LNCaP clone FGC (cell line): Measurements from ENCODE around the gene INSL3.

Experiments used
- DNase-seq: peaks from one replicate; pipeline ENCODE4 v3.0.0-alpha.2; 2011; ENCODE audit warnings: low read depth
- H3K4me3 ChIP-seq: 2 replicates; pipeline ENCODE4 v1.5.1; 2011; ENCODE audit warnings: mild to moderate bottlenecking, low read depth, low read length, control low read depth
- TF ChIP-seq, protein P1 (sequence below): IDR thresholded peaks from 2 replicates; pipeline ENCODE4 v1.5.1; 2012; ENCODE audit warnings: mild to moderate bottlenecking; ENCODE audit not compliant: control insufficient read depth, insufficient read depth; ENCODE audit errors: extremely low read depth

INSL3 gene

DNA sequence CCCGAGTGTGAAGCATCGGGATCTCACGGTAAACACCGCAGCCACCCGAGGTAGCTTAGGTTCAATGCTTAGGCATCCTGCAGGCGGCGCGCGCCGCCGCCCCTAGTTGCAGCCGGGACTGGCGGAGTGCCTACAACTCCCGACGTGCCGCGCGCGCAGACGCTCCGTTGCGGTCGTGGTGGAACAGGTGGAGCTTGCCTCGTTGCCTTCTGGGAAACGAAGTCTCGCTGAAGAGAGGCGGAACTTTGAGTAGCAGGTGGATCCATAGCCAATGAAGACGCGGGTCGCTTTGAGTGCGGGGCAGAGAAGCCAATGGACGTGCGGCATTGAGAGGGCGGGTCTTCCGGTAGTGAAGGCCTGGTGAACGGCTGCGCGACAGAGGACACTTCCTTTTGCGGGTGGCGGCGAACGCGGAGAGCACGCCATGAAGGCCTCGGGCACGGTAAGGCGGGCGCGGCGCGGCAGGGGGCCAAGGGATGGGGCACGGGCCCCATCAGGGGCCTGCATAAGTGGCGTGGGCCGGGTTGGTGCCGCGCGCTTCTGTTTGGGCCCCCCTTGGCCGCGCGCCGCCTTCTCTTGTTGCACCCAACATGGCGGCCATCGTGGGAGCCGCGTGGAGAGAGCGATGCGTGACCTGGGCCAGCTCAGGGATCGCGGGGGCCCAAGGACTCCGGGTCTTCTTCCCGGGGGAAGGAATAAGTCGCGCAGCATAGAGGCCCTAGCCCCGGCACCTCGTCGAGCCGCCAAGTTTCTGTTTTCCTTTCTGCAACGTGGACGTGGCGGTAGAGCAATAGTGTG is 38.4 kb upstream of the INSL3 start, which contains the start of gene RPL18A:
RPL18A (plus strand) TSS at position 378 of the 798 bp plus-strand sequence; CDS start at position 425, 47 bp downstream.
- peak within 1 kb of the TSS; percentile 80 for H3K4me3 ChIP-seq
- TF ChIP-seq, protein P1, sequence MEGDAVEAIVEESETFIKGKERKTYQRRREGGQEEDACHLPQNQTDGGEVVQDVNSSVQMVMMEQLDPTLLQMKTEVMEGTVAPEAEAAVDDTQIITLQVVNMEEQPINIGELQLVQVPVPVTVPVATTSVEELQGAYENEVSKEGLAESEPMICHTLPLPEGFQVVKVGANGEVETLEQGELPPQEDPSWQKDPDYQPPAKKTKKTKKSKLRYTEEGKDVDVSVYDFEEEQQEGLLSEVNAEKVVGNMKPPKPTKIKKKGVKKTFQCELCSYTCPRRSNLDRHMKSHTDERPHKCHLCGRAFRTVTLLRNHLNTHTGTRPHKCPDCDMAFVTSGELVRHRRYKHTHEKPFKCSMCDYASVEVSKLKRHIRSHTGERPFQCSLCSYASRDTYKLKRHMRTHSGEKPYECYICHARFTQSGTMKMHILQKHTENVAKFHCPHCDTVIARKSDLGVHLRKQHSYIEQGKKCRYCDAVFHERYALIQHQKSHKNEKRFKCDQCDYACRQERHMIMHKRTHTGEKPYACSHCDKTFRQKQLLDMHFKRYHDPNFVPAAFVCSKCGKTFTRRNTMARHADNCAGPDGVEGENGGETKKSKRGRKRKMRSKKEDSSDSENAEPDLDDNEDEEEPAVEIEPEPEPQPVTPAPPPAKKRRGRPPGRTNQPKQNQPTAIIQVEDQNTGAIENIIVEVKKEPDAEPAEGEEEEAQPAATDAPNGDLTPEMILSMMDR = peak; percentile 90

DNA sequence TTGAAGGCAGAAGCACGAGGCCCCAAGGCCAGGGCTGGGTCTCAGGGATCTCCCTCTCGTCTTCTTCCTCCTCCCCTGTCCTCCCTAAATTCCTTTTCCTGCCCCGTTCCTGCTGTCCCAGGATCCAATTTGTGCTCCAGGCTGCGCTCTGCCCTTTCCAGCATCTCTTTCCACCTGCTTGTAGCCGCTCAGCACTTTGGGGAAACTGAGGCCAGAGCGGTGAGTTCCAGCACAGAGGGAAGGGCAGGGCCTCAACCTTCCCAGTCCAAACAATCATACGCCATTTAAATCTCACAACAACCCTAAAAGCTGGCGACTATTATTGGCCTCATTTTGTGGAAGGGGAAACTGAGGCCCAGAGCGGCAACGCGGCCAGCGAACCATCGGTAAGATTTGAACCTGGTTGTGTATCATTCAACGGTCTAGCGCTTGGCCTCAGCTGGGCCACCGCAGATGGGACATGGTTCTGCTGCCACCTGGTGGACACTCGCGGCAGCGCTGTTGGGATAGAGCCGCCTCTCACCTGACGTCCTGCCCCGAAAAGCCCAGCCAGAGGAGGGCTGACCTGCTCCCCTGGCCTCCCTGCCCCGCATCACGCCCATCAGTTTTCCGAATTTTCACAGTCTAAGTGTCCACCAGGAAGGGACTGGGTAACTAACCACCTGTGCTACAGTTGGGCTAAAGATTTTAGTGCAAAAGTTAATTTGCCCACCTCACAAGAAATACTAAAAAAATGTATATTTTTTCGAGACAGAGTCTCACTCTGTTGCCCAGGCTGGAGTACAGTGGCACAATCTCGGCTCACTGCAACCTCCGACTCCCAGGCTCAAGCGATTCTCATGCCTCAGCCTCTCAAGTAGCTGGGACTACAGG is 34.2 kb upstream of the INSL3 start:
- TF ChIP-seq, protein P1 = peak; percentile 99
- H3K4me3 ChIP-seq = no peak overlapping the region
- no peak for DNase-seq

More for the DNA sequence above, 38.4 kb upstream of the INSL3 start, which contains the start of gene RPL18A:
- peak; percentile 100 for DNase-seq

DNA sequence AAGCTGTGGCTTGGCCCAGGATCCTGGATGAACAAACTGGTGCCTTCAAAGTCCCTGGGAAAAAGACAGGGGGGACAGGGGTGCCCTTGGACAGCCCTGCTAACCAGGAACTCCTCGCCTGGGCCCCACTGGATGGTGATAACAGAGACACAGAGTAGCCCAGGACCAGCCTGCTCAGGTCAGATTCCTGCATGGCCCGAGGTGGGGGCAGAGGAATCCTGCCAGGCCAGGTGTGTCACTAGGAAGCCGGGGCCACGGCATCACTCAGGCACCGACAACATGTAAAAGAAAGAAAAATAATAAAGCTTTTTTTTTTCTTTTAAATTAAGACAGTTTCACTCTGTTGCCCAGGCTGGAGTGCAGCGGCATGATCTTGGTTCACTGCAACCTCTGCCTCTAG is 32.7 kb upstream of the INSL3 start:
- TF ChIP-seq, protein P1 = no peak
- H3K4me3 ChIP-seq = no peak overlapping the region
- DNase-seq = no peak

DNA sequence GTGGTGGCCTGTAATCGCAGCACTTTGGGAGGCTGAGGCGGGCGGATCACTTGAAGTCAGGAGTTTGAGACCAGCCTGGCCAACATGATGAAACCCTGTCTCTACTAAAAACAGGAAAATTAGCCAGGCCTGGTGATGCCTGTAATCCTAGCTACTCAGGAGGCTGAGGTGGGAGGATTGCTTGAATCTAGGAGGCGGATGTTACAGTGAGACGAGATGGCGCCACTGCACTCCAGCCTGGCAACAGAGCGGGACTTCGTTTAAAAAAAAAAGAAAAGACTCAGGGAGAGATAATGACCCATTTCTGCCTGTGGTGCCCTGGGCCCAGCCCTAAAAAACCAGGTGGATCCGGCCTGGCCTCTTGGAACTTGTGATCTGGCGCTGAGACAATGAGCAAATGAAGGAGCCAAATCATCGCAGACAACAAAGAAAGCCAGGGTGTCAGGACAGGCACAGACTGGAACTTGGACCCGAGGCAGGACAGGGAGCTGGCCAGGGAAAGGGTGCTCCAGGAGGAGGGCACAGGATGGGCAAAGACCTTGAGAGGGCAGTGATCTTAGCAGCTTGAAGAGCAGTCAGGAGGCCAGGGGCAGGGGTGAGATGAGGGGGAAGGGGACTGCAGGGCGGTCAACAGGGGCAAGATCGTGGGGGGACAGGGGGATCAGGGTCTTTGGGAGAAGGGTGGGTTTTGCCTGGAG is 27.4 kb upstream of the INSL3 start:
- TF ChIP-seq, protein P1 = no peak
- H3K4me3 ChIP-seq = no peak overlapping the region
- DNase-seq = no peak

DNA sequence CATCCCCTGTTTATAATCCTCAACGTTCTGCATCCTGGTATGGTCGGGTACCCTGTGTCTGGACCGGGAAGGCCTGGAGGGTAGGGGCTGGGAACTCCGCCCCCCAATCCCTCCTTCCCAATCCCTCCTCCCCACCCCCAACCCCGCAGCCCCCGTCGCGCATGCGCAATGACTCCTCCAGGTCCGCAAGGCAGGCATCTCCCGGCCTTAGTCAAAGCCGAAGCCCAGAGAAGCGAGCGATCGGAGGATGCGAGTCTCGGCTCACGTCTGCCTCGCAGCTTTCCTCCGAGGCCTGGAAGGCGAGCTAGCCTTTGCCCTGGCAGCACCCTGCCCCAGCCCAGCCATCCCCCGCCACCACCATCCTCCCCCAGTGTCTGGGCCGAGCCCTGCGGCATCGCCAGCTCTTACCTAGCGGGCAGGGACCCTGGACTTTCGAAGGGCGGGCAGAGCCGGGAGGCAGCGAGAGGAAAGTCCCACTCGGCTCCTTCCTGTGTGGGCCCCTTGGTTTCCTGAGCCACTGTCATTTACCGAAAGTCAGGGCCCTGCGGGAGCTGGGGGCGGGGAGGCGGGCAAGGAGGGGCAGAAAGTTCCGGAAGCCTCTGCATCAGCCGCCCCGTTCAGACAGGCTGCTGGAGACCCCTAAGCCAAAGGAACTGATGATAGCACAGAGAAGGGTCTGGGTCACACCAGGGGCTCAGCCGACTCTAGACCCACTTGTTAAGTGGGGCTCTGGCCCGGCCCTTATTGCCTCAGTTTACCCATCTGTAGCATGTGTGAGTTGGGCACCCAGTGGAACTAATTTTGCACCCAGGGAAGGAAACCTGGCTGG is 26.4 kb upstream of the INSL3 start, which contains the start of gene JAK3:
JAK3 (minus strand) TSS at position 445 of the 829 bp plus-strand sequence. CDS start 3,565 bp downstream, outside the sequence.
- TF ChIP-seq, protein P1 = no peak
- H3K4me3 ChIP-seq = no peak within 1 kb of the TSS
- DNase-seq = no peak

DNA sequence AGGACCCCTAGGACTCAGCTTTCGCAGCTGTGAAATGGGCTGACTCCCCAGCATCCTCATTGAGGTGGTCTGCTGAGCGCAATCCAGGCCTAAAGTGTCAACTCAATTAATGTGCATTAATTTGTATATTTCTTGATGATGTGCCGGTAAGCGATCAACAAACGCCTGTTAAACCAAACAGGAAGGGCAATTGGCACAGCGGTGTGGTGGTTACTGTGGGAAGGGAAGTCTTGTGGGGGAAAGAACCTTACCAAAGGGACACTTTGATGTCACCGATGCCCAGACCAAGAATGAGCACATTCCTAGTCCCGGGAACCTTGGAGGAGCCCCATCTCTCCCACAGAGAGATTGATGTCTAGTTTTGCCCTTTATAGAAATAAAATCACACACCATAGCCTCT is 24.8 kb upstream of the INSL3 start:
- H3K4me3 ChIP-seq = no peak overlapping the region
- TF ChIP-seq, protein P1 = no peak
- no peak for DNase-seq
